Immature natural killer cell (primary cell): Measurements from ENCODE around the gene PITPNC1. TPM values are rescaled to one million over a fixed set of nuclear protein-coding genes. Genes with fewer than 3 reads are reported as not detected.

Experiments used
- DNase-seq, 3 donors: peaks; one replicate each; pipeline ENCODE4 v3.0.0; 2022; ENCODE audit warnings: mixed read lengths in 1 of 3
- H3K27ac Mint-ChIP-seq, 6 donors: one replicate each; pipeline ENCODE4 v1.8.0; 2020; ENCODE audit warnings: mixed read lengths in 6 of 6, mild to moderate bottlenecking in 5 of 6, inconsistent platforms in 4 of 6, moderate library complexity in 3 of 6
- H3K27me3 Mint-ChIP-seq, 3 donors: one replicate each; pipeline ENCODE4 v1.8.0; 2020 to 2021; ENCODE audit warnings: low read depth in 3 of 3, mild to moderate bottlenecking in 3 of 3, mixed read lengths in 3 of 3, moderate library complexity in 3 of 3, inconsistent platforms in 1 of 3
- H3K36me3 Mint-ChIP-seq, 3 donors: one replicate each; pipeline ENCODE4 v1.8.0; 2020; ENCODE audit warnings: mixed read lengths in 3 of 3, inconsistent platforms in 2 of 3, mild to moderate bottlenecking in 2 of 3
- H3K4me1 Mint-ChIP-seq, 2 donors: one replicate each; pipeline ENCODE4 v1.8.0; 2020; ENCODE audit warnings: inconsistent platforms in 2 of 2, mild to moderate bottlenecking in 2 of 2, mixed read lengths in 2 of 2, moderate library complexity in 1 of 2
- H3K4me3 Mint-ChIP-seq, 5 donors: one replicate each; pipeline ENCODE4 v1.8.0; 2020; ENCODE audit warnings: mild to moderate bottlenecking in 5 of 5, mixed read lengths in 5 of 5, inconsistent platforms in 3 of 5, moderate library complexity in 3 of 5
- H3K9me3 Mint-ChIP-seq, 6 donors: one replicate each; pipeline ENCODE4 v1.8.0; 2020; ENCODE audit warnings: mild to moderate bottlenecking in 6 of 6, mixed read lengths in 6 of 6, inconsistent platforms in 4 of 6, moderate library complexity in 3 of 6
- polyA plus RNA-seq, 3 donors: library from polyadenylated mRNA; unstranded; fragments of 300-500 nt; fragmentation: Illumina TruSeq; gene quantifications; one replicate each; pipeline ENCODE4 v1.2.3, GENCODE V29; 2021

Gene PITPNC1
- polyA plus RNA-seq, 3 donors from 2014 or later = 119 to 155 (median 150) TPM

DNA sequence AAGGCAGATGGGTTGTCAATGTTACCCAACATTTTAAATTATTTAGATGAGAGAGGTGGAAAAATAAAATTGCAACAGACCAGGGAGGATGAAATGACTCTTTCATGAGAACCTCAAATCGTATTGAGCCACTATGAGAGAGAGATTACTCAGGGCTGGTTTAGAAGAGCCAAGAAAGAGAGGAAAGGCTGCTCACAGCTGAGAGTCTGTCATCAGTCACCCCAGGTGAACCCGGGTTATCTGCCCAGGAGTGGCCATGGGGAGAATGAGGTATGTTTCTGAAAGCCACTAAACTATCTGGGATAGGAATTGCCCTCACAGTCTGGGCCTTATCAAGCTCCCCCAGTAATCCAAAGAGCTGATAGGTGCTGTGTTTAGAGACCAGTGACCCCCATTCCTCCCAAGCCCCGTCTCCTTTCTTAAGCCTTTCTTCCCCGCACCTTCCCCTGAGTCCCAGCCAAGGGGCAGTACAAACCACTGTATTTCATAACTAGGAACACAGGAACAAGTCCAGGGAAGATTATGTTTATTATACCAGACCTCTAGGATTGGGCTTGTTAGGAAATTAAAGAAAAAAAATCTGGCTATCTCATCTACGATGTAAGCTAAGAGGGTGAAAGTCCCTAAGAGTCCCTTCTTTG, 181.8 kb downstream of the PITPNC1 start:
- H3K4me1 Mint-ChIP-seq = peaks cover 12 to 30% of the 10 kb centered on the region in 2 donors
- peak overlapping the region in 5 of 6 donors; percentile 5 to 81 (median 42) for H3K27ac Mint-ChIP-seq
- no peak for DNase-seq
- H3K27me3 Mint-ChIP-seq = peaks cover 0 to 4% (median 0%) of the 10 kb centered on the region in 3 donors
- H3K9me3 Mint-ChIP-seq = peaks cover 0 to 4% (median 0%) of the 10 kb centered on the region in 6 donors
- peaks cover 24 to 28% (median 28%) of the 10 kb centered on the region in 3 donors for H3K36me3 Mint-ChIP-seq
- H3K4me3 Mint-ChIP-seq = no peak overlapping the region

DNA sequence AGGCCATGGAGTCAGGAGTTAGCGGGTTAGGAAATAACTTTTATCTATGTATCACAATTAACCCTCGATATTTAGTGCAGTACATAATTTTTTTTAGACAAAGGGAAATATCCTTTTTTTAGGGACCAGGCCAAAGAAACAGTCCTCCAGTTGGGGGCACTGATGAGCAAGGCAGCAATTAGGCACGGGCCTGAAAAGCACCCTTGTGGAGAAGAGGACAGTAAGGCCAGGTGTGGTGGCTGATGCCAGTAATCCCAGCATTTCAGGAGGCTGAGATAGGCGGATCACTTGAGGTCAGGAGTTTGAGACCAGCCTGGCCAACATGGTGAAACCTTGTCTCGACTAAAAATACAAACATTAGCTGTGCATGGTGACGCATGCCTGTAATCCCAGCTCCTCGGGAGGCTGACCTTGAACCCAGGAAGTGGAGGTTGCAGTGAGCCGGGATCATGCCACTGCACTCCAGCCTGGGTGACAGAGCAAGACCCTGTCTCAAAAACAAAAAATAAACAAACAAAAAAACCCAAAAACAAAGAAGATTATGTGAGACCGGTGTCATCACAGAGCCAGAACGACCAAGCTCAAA, 182.4 kb downstream of the PITPNC1 start:
- H3K9me3 Mint-ChIP-seq = peaks cover 0 to 4% (median 0%) of the 10 kb centered on the region in 6 donors
- peaks cover 0 to 4% (median 0%) of the 10 kb centered on the region in 3 donors for H3K27me3 Mint-ChIP-seq
- H3K27ac Mint-ChIP-seq = peak overlapping the region in 4 of 6 donors; percentile 5 to 55 (median 24)
- H3K36me3 Mint-ChIP-seq = peaks cover 24 to 28% (median 27%) of the 10 kb centered on the region in 3 donors
- H3K4me3 Mint-ChIP-seq = no peak overlapping the region
- DNase-seq = no peak
- H3K4me1 Mint-ChIP-seq = peaks cover 12 to 33% of the 10 kb centered on the region in 2 donors

DNA sequence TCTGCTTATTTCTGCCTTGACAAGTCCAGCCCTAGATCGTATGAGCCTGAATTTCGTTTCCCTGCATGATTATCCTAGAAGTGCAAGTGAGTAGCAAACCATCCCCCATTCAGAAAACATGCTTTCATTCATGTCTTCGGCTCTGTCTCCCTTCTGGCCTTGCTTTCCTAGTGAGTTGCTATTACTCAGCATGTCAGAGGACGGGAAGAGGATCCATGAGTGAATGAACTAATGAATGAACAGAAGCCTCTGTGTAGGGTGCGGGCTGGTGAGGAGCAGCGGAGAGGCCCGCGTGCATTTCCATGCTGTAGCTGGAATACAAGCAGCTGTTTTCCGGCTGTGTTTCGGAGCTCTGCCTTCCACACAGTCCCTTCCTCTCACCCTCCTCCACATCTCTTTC, 184.9 kb downstream of the PITPNC1 start:
- no peak overlapping the region for H3K4me3 Mint-ChIP-seq
- H3K9me3 Mint-ChIP-seq = no peaks in the 10 kb centered on the region
- no peak for DNase-seq
- H3K27me3 Mint-ChIP-seq = no peaks in the 10 kb centered on the region
- H3K36me3 Mint-ChIP-seq = peaks cover 9 to 15% (median 14%) of the 10 kb centered on the region in 3 donors
- peaks cover 10 to 26% of the 10 kb centered on the region in 2 donors for H3K4me1 Mint-ChIP-seq
- H3K27ac Mint-ChIP-seq = peak overlapping the region in 3 of 6 donors; percentile 10 to 62 (median 32)

DNA sequence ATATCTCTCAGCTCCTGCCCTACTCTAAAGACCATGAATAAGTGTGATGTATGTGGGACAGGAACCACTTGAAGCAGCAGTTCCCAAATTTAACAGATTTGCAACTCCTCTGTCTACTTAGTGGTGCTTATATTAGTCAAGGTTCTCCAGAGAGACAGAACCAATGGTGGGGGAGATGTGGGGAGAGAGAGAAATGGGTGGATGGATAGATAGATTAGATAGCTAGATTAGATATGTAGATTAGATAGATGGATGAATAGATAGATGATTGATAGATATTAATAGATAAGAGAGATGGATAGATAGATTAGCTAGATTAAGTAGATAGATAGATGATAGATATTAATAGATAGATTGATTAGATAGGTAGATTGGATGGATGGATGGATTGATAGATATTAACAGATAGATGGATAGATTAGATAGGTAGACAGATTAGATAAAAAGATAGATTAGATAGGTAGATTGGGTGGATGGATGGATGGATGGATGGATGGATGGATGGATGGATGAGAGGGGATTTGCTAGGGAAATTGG, 186.7 kb downstream of the PITPNC1 start:
- Mint-ChIP-seq H3K27ac (peak overlapping the region in 5 of 6 donors; percentile 6 to 48 (median 16)), H3K4me3 (no peak overlapping the region), H3K27me3 (no peaks in the 10 kb centered on the region), H3K36me3 (peaks cover 0 to 6% (median 5%) of the 10 kb centered on the region in 3 donors), H3K4me1 (peaks cover 8 to 11% of the 10 kb centered on the region in 2 donors), H3K9me3 (no peaks in the 10 kb centered on the region)
- DNase-seq = no peak

DNA sequence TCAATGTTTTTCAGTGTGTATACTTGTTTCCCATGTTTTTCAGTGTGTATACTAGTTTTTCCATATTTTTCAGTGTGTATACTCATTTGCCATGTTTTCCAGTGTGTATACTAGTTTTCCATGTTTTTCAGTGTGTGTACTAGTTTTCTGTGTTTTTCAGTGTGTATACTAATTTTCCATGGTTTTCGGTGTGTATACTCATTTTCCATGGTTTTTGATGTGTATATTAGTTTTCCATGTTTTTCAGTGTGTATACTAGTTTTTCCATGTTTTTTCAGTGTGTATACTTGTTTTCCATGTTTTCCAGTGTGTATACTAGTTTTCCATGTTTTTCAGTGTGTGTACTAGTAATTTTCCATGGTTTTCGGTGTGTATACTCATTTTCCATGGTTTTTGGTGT, 188.0 kb downstream of the PITPNC1 start:
- Mint-ChIP-seq H3K27ac (peak overlapping the region in 1 of 6 donors; percentile 25), H3K4me3 (no peak overlapping the region), H3K27me3 (peaks cover 0 to 3% (median 0%) of the 10 kb centered on the region in 3 donors), H3K4me1 (peaks cover 12 to 20% of the 10 kb centered on the region in 2 donors), H3K36me3 (peaks cover 4 to 14% (median 10%) of the 10 kb centered on the region in 3 donors), H3K9me3 (no peaks in the 10 kb centered on the region)
- DNase-seq = no peak

DNA sequence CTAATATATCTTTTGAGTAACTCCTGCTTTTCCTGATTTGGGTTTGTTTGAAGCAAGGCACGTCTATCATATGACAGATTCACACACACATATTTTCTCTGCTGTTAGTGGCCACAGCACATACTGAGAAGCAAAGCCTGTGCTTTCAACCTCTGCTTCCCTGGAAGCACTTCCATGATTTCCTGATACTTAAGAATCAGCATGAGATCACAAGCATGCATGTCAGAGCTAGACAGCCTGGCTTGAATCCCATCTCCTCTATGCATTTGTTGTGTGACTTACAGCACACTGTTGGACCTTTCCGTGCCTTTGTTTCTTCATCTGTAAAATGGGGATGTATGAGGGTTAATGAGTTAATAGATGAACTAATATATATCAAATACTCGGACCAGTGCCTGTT, 189.6 kb downstream of the PITPNC1 start:
- peaks cover 14 to 21% of the 10 kb centered on the region in 2 donors for H3K4me1 Mint-ChIP-seq

DNA sequence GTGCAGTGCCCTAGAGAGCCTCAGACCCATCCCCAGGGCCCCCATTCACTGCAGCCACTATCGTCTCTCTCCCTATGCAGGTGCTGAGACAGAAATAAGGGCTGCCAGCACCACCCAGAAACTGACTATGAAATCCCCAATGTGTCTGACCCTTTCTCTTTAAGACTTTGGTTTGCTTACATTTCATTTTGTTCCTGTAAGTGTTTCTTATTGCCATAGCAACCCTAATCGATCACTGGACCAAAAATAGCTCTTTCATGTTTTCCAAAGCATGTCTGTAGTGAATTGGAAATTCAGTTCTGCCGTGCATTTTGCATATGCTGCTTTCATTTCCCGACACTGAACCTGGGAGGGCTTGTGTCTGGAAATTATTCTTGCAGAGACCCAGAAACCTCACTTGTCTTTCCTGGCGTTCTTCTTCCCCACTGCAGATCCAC, 192.0 kb downstream of the PITPNC1 start:
- Mint-ChIP-seq H3K4me3 (no peak overlapping the region), H3K36me3 (peaks cover 6 to 8% (median 7%) of the 10 kb centered on the region in 3 donors), H3K27me3 (peaks cover 0 to 7% (median 1%) of the 10 kb centered on the region in 3 donors), H3K4me1 (peaks cover 20 to 32% of the 10 kb centered on the region in 2 donors), H3K9me3 (no peaks in the 10 kb centered on the region), H3K27ac (peak overlapping the region in 3 of 6 donors; percentile 35 to 40 (median 36))
- DNase-seq = no peak

More for the DNA sequence above, 189.6 kb downstream of the PITPNC1 start:
- Mint-ChIP-seq H3K4me3 (no peak overlapping the region), H3K9me3 (no peaks in the 10 kb centered on the region), H3K27ac (peak overlapping the region in 1 of 6 donors; percentile 85), H3K36me3 (peaks cover 7 to 14% (median 10%) of the 10 kb centered on the region in 3 donors), H3K27me3 (peaks cover 0 to 6% (median 0%) of the 10 kb centered on the region in 3 donors)
- no peak for DNase-seq

DNA sequence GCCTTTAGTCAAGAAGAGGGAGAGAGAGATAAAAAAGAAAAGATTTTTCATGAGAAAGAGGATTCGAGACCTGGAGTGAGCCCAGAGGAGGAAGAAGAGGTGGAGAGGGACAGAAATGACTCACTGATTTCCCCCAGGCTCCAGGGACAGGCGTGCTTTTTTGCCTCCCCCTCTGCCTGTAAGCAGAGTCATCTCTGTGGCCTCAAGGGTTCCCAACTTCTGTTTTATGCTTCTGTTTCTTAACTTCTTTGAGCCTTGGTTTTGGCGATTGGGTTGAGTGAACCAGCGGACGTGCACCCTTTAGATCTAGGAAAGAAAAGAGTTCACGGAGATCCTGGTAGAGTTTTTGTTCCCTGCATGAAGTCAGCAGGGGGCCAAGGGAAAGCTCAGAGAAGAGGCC, 192.8 kb downstream of the PITPNC1 start:
- no peak overlapping the region for H3K4me3 Mint-ChIP-seq
- H3K36me3 Mint-ChIP-seq = peaks cover 6 to 8% (median 7%) of the 10 kb centered on the region in 3 donors
- no peaks in the 10 kb centered on the region for H3K9me3 Mint-ChIP-seq
- H3K27me3 Mint-ChIP-seq = peaks cover 0 to 7% (median 1%) of the 10 kb centered on the region in 3 donors
- H3K27ac Mint-ChIP-seq = peak overlapping the region in 3 of 6 donors; percentile 40 to 69 (median 55)
- no peak for DNase-seq
- peaks cover 20 to 39% of the 10 kb centered on the region in 2 donors for H3K4me1 Mint-ChIP-seq

DNA sequence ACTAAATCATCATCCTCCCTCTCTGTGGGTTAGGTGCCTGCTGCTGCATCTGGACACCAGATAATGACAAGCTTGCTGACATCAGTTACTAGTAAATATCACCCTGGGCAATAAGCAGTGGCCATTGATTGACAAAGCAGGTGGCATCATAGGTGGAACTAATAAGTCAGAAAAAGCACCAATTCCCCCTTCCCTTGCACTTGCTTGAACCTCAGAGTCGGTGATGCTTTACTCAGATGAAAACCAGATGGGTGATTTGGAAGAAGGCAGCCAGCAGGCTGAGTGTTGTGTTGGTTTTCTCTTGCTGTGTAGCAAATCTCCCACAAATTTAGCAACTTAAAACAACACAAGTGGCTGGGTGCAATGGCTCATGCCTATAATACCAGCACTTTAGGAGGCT, 193.7 kb downstream of the PITPNC1 start:
- peaks cover 0 to 7% (median 1%) of the 10 kb centered on the region in 3 donors for H3K27me3 Mint-ChIP-seq
- peaks cover 20 to 45% of the 10 kb centered on the region in 2 donors for H3K4me1 Mint-ChIP-seq
- no peak overlapping the region for H3K4me3 Mint-ChIP-seq
- no peak for DNase-seq
- peak overlapping the region in 3 of 6 donors; percentile 10 to 78 (median 67) for H3K27ac Mint-ChIP-seq
- peaks cover 6 to 8% (median 7%) of the 10 kb centered on the region in 3 donors for H3K36me3 Mint-ChIP-seq
- H3K9me3 Mint-ChIP-seq = no peaks in the 10 kb centered on the region

DNA sequence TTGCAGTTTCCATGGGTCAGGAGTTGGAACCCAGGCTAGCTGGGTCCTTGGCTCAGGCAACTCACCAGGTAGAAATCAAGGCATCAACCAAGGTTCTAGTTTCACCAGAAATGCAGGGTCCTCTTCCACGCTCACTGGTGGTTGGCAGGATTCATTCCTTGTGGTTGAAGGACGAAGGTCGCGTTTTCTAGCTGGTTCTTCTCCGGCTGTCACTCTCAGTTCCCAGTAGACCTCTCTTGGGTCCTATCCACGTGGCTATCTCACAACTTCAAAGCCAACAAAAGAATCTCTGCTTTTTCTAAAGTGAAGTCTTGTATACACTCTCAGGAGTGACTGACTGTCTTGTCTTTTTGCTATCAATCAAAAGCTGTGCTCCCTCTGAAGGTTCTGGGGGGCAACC, 194.4 kb downstream of the PITPNC1 start:
- Mint-ChIP-seq H3K4me3 (no peak overlapping the region), H3K9me3 (no peaks in the 10 kb centered on the region), H3K27me3 (peaks cover 0 to 7% (median 1%) of the 10 kb centered on the region in 3 donors), H3K27ac (peak overlapping the region in 3 of 6 donors; percentile 56 to 67 (median 61)), H3K4me1 (peaks cover 22 to 45% of the 10 kb centered on the region in 2 donors), H3K36me3 (peaks cover 6 to 8% (median 7%) of the 10 kb centered on the region in 3 donors)
- no peak for DNase-seq

DNA sequence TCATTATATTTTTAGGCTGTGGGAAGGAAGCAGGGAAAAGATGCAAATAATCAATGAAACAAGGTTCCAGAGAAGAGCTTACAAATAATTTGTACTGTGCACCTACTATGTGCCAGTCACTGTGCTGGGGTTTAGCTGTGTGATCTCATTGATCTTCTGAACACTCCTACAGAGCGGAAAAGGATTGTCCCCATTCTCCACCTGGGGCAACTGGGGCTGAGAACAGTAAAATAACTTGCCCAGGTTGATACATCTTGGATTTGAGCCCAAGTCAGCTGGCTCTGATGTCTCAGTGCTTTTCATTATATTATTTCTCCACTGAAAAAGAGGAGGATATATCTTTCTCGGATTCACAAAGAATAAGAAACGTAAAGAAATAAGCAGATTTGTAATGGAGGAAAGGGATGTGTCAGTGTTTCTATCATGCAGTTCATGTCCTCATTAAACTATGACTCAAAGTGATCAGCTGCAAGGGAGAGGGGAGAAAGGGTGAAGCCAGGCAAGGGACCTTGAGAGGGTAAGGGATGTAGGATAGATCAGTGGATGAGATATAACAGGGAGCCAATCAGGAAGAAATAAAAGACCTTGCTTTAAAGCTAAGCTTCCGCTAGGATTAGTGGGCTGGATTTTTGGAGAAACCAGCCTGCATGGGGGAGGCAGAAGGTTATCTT, 197.0 kb downstream of the PITPNC1 start:
- no peaks in the 10 kb centered on the region for H3K9me3 Mint-ChIP-seq
- peak overlapping the region in 4 of 6 donors; percentile 3 to 55 (median 16) for H3K27ac Mint-ChIP-seq
- H3K4me1 Mint-ChIP-seq = peaks cover 19 to 55% of the 10 kb centered on the region in 2 donors
- peaks cover 5 to 14% (median 6%) of the 10 kb centered on the region in 3 donors for H3K27me3 Mint-ChIP-seq
- H3K36me3 Mint-ChIP-seq = peaks cover 6 to 10% (median 6%) of the 10 kb centered on the region in 3 donors
- no peak overlapping the region for H3K4me3 Mint-ChIP-seq
- DNase-seq = no peak

DNA sequence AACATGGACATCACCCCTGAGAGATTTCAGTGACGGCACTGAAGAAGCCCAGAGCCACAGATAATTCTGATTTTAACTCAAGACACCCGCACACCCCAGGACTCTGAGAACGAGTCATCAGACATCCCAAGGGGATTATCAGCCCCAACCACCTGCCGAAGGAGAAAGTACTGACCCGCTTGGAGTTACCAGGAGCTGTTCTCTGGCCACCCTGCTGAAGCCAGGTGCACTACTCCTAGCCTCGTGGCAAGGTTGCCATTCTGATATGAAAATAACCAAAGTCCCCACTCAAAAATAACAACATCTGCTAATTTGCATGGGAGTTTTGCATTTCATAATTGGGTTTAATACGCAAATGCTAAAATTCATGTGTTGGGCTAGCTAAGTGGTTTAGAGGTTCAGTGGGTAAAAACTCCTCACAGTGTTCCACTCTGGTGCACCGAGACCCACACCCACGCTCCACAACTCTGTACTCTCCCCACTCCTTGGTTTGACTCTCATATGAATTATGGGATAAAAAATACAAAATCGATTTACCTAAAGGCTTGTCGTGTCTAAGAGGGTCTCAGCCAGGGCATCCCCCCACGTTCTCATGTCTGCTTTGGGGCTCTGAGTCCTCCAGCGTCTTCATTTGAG, 197.7 kb downstream of the PITPNC1 start:
- Mint-ChIP-seq H3K36me3 (peaks cover 0 to 6% (median under 1%) of the 10 kb centered on the region in 3 donors), H3K27me3 (peaks cover 5 to 12% (median 6%) of the 10 kb centered on the region in 3 donors), H3K4me3 (no peak overlapping the region), H3K9me3 (no peaks in the 10 kb centered on the region), H3K4me1 (peaks cover 15 to 48% of the 10 kb centered on the region in 2 donors), H3K27ac (peak overlapping the region in 5 of 6 donors; percentile 5 to 55 (median 47))
- no peak for DNase-seq

DNA sequence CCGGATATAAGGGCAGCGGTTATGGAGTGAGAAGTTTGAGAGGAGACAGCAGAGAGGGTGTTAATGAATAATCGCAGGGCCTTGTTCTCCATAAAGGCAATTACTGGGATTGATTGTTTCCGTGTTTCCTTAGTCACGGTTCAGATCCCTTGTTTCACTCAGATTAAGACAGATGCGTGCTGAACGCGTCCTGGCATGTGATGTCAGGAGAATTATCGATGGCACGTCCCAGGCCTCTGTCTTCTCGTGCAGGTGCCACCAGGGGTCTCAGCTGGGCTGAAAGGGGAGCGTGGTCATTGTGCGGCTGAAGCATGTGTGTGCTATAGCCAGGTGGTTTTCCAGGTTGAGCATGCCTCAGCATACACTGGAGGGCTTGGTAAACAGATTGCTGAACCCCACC, 198.2 kb downstream of the PITPNC1 start:
- peaks cover 0 to 6% (median 0%) of the 10 kb centered on the region in 3 donors for H3K36me3 Mint-ChIP-seq
- no peaks in the 10 kb centered on the region for H3K9me3 Mint-ChIP-seq
- H3K4me1 Mint-ChIP-seq = peaks cover 15 to 44% of the 10 kb centered on the region in 2 donors
- no peak overlapping the region for H3K4me3 Mint-ChIP-seq
- peak overlapping the region in 3 of 6 donors; percentile 11 to 53 (median 12) for H3K27ac Mint-ChIP-seq
- H3K27me3 Mint-ChIP-seq = peaks cover 5 to 11% (median 6%) of the 10 kb centered on the region in 3 donors
- DNase-seq = no peak
